GM12801 (cell line): ENCODE data around the gene IL18RAP.

Experiments used
- CTCF ChIP-seq: IDR thresholded peaks from one replicate; pipeline ENCODE4 v1.5.1; 2011; ENCODE audit warnings: control low read depth; ENCODE audit not compliant: insufficient read length; ENCODE audit errors: extremely low read depth

Gene IL18RAP

GRCh38 chr2:102474785-102475184 lies 51.8 kb downstream of the IL18RAP start:
- no peak for TF ChIP-seq CTCF

GRCh38 chr2:102478686-102479470 lies 55.9 kb downstream of the IL18RAP start:
- no peak for TF ChIP-seq CTCF

GRCh38 chr2:102480285-102481195 lies 57.6 kb downstream of the IL18RAP start:
- no peak for TF ChIP-seq CTCF

- no peak for TF ChIP-seq CTCF
These were observed 59.0 kb downstream of the IL18RAP start for GRCh38 chr2:102481931-102482330.

GRCh38 chr2:102483086-102483485 lies 60.1 kb downstream of the IL18RAP start:
- TF ChIP-seq CTCF: no peak

GRCh38 chr2:102484310-102485061 lies 61.5 kb downstream of the IL18RAP start:
- TF ChIP-seq CTCF: no peak
